HPDE6-E6E7 (cell line): ENCODE data around the gene LRIG3.
"Not testable (repeated sequence)": the region's sequence is repeated elsewhere in the genome, so short reads cannot be mapped to it uniquely, and the experiment has no call there.

Experiments used
- DNase-seq: peaks from one replicate; pipeline ENCODE4 v3.0.0; 2011; ENCODE audit warnings: missing footprints; ENCODE audit errors: extremely low spot score

LRIG3 gene

GRCh38 chr12:58857206-58857605 lies 63.1 kb downstream of the LRIG3 start:
- not testable (repeated sequence) for DNase-seq

GRCh38 chr12:58855630-58856029 lies 64.7 kb downstream of the LRIG3 start:
- DNase-seq: not testable (repeated sequence)

DNA sequence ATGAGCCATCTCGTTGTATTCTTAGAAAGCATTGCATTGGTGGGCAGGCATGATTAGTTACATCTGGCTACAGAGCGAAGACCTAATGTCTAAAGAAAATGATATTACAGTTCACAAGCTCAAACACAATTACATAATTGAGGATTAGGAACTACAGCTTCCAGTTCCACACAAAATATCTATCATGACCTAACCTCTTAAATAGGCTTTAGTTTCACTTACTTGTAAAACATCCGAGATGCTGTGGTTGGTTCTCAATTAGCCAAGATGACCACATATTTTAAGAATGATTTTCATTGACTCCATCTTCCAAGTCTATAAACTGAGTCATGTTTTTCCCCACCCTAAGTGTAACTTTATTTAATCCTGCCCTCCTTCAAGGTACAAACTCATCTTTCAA lies 69.5 kb downstream of the LRIG3 start:
- no peak for DNase-seq

DNA sequence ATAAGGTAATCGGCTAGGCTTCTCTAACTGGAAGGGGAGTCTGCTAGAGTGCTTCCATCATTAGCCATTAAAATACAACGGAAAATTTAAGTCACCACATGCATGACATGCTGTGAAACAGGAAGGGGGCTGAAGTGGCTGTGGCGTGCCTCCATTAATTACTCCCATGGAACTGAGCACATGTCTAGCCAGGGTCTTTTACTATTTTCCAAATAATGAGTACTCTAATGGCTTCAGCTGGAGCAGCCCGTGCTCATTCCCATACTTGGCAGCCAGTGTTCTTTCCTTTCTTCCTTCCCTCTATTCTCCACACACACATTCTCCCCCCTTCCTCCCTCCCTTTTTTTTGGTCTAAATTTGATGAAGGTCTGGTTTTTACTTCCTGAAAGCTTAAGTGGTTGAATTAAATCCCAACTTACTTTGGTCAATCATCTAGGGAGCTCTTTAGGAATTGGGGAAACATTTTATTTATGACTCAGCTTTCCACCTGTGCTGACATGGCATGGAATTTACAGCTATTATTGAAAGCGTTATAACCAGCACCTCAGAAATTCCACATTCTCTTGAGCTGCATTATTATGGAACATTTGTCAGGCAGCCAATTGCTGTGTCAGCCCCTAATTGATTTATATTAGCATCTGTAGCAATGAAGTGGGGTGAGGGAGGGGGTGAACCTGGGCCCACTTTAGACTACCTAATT lies 72.3 kb downstream of the LRIG3 start:
- DNase-seq: peak; percentile 11

- DNase-seq: no peak
Measured at GRCh38 chr12:58844161-58844560, 76.1 kb downstream of the LRIG3 start.

DNA sequence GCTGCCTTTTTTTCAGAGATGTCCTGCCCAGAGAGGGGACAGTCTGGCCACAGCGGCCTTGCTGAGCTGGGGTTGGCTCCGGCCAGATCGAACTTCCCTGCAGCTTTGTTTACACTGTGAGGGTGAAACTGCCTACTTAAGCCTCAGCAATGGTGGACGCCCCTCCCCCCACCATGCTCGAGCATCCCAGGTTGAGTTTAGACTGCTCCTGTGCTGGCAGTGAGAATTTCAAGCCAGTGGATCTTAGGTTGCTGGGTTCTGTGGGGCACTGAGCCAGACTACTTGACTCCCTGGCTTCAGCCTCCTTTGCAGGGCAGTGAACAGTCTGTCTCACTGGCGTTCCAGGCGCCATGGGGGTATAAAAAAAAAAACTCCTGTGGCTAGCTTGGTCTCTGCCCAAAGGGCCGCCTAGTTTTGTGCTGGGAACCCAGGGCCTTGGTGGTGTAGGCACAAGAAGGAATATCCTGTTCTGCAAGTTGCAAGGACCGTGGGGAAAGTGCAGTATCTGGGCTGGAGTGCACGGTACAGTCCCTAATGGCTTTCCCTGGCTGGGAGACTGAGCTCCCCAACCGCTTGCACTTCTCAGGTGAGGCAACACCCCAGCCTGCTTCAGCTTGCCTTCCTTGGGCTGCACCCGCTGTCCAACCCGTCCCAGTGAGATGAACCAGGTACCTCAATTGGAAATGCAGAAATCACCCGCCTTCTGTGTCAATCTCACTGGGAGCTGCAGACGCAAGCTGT lies 79.1 kb downstream of the LRIG3 start:
- no peak for DNase-seq

- DNase-seq: no peak
Measured at GRCh38 chr12:58833853-58834252, 86.5 kb downstream of the LRIG3 start.

GRCh38 chr12:58832920-58833319 lies 87.4 kb downstream of the LRIG3 start:
- no peak for DNase-seq
